Gastrocnemius medialis (tissue), 4 donors: ENCODE results near the gene SLK. TPM values are rescaled to one million over a fixed set of nuclear protein-coding genes. Genes with fewer than 3 reads are reported as not detected.

ENCODE experiments used
- ATAC-seq, 2 donors: fragments of 150-250 bp; one replicate each; pipeline ENCODE4 v1.9.1; 2016
- DNase-seq, 2 donors: peaks; one replicate each; pipeline ENCODE4 v3.0.0-alpha.2; 2019
- H3K27ac ChIP-seq, 4 donors: fragments of 200-600 bp; sonication (generic); 1 replicate in 1 of 4; 2 replicates in 3 of 4; pipeline ENCODE4 v1.5.1; 2016 to 2018; ENCODE audit warnings: mild to moderate bottlenecking in 2 of 4, moderate library complexity in 1 of 4
- H3K27me3 ChIP-seq, 3 donors: fragments of 200-600 bp; sonication (generic) in 2 of 3; 1 replicate in 1 of 3; 2 replicates in 2 of 3; pipeline versions ENCODE4 v1.5.1 to v1.6.0; 2016 to 2019; ENCODE audit warnings: mild to moderate bottlenecking in 1 of 3, moderate library complexity in 1 of 3
- H3K36me3 ChIP-seq, 2 donors: fragments of 200-600 bp; sonication (generic) in 1 of 2; one replicate each; pipeline ENCODE4 v1.5.1; 2017 to 2018
- H3K4me1 ChIP-seq, 2 donors: fragments of 200-600 bp; sonication (generic) in 1 of 2; one replicate each; pipeline ENCODE4 v1.5.1; 2016 to 2017; ENCODE audit warnings: mild to moderate bottlenecking in 2 of 2
- H3K4me3 ChIP-seq, 4 donors: fragments of 200-600 bp; sonication (generic) in 3 of 4; 1 replicate in 1 of 4; 2 replicates in 3 of 4; pipeline ENCODE4 v1.5.1; 2016 to 2019; ENCODE audit warnings: mild to moderate bottlenecking in 2 of 4
- H3K9me3 ChIP-seq, 3 donors: fragments of 200-600 bp; sonication (generic) in 2 of 3; 1 replicate in 1 of 3; 2 replicates in 2 of 3; pipeline ENCODE4 v1.5.1; 2016 to 2019
- POLR2A ChIP-seq, 2 donors: fragments of 450-650 bp; IDR thresholded peaks; one replicate each; pipeline ENCODE4 v1.6.1; 2017; ENCODE audit warnings: antibody characterized with exemption in 2 of 2, mild to moderate bottlenecking in 2 of 2, moderate library complexity in 2 of 2
- in situ Hi-C, 4 donors: fragments of 200-750 bp; cut with MboI; loops; one replicate each; pipeline versions ENCODE4 v1.15.0 to v1.8.0; 2017; ENCODE audit warnings: low sequenced_read_pairs in 4 of 4
- intact Hi-C: fragments of 100-400 bp; cut with DNase I; formaldehyde crosslinking; loops from one replicate; pipeline ENCODE4 v1.15.1; 2023; ENCODE audit warnings: low total_unique reads
- total RNA-seq, 4 donors: library from RNA; depleted of rRNA; stranded (reverse); fragments of >200 nt; gene quantifications; one replicate each; pipeline versions ENCODE4 v1.1.0 to v1.2.3, GENCODE V29; 2016
- TF ChIP-seq, protein P1 (sequence below), 5 experiments: fragments of 450-650 bp in 3 of 5; fragments of 200-600 bp in 2 of 5; sonication (generic) in 2 of 5; IDR thresholded peaks in 4 of 5; conservative IDR thresholded peaks in 1 of 5; 1 replicate in 4 of 5; 2 replicates in 1 of 5; pipeline ENCODE4 v1.5.1; 2016 to 2019; ENCODE audit warnings: antibody characterized with exemption in 5 of 5, mild to moderate bottlenecking in 3 of 5, moderate library complexity in 3 of 5

The SLK gene
- total RNA-seq, 4 donors from 2014 or later = 43.3 to 53.3 (median 49.8) TPM

DNA sequence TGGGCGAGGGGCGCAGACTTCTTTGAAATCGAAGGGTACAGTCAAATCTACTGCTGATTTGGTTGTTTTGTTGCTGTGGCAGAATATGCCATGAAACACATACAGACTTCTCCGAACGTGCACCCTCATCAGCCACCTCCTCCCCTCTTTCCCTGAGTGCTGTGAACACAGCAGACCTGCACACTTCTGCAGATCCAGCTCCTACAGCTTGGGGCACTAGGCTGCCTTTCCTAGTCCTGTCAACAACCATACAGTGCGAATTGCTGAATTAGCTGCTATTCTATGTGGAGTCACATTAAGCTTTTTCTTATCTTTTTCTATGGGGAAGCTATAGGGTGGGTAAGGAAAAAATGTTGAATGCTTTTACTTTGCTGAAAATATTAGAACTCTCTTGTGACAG is 61.2 kb downstream of the SLK start:
- Histone ChIP-seq H3K27ac (no peak overlapping the region), H3K4me3 (no peak overlapping the region), H3K4me1 (peaks cover 0 to 11% of the 10 kb centered on the region in 2 donors), H3K27me3 (no peaks in the 10 kb centered on the region), H3K9me3 (no peaks in the 10 kb centered on the region), H3K36me3 (peaks cover 0 to 41% of the 10 kb centered on the region in 2 donors)
- no peak for DNase-seq
- no peak for TF ChIP-seq POLR2A (IDR thresholded peaks at IDR 0.05)
- TF ChIP-seq, protein P1, sequence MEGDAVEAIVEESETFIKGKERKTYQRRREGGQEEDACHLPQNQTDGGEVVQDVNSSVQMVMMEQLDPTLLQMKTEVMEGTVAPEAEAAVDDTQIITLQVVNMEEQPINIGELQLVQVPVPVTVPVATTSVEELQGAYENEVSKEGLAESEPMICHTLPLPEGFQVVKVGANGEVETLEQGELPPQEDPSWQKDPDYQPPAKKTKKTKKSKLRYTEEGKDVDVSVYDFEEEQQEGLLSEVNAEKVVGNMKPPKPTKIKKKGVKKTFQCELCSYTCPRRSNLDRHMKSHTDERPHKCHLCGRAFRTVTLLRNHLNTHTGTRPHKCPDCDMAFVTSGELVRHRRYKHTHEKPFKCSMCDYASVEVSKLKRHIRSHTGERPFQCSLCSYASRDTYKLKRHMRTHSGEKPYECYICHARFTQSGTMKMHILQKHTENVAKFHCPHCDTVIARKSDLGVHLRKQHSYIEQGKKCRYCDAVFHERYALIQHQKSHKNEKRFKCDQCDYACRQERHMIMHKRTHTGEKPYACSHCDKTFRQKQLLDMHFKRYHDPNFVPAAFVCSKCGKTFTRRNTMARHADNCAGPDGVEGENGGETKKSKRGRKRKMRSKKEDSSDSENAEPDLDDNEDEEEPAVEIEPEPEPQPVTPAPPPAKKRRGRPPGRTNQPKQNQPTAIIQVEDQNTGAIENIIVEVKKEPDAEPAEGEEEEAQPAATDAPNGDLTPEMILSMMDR (IDR thresholded peaks at IDR 0.05 in 4 of 5, conservative IDR thresholded peaks at IDR 0.05 in 1 of 5) = peak in 2 of 5 experiments; percentile 21 to 25
- intact Hi-C loops = loop anchor here (5.0 to 10.0 kb wide), 2 partner anchors 133 to 224 kb away; partner anchors contain the start of gene GSTO1
- in situ Hi-C loops = loop anchor here in 2 of 4 donors (25.0 kb wide), 1 partner anchor 184 kb away; no protein-coding TSS in a partner anchor
- peak in 1 of 2 donors; percentile 60 for ATAC-seq

DNA sequence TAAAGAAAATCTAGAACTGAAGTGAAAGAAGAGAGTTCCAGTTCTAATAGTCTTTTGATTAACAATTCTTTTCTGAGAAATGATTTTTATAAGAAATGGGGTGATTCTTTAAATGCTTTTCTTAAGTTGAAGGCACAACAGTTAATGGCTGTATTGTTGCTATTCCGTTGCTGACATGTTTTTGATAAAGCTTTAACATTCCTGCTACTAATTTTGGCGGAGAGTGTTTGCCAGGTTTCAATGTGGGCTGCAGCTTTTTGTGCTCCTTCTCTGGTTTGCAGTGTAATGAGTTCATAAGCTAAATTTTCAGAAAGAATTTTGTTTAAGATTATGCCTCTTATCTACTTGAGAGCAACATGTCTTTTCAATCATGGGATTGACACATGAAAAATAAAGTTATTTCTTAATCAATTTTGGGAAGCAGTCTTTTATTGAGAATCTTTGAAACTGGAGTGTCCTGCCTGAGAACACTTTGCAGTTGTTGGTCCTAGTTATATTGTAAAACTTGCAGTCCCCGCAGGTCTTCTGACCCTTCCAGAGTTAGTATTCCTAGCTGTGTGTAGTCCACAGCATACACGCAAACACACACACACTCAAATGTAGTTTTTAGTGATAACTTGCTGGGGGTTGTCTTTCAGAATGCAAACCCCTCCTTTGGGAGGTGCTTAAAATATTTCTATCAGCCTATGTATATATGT is 62.0 kb downstream of the SLK start:
- TF ChIP-seq, protein P1 (IDR thresholded peaks at IDR 0.05 in 4 of 5, conservative IDR thresholded peaks at IDR 0.05 in 1 of 5) = no peak
- no peak for TF ChIP-seq POLR2A (IDR thresholded peaks at IDR 0.05)
- no peak for DNase-seq
- intact Hi-C loops = loop anchor here (5.0 to 10.0 kb wide), 2 partner anchors 134 to 223 kb away; partner anchors contain the start of gene GSTO1
- Histone ChIP-seq H3K4me1 (peaks cover 0 to 11% of the 10 kb centered on the region in 2 donors), H3K27ac (peak overlapping the region in 2 of 4 donors; percentile 4 to 39), H3K4me3 (no peak overlapping the region), H3K9me3 (no peaks in the 10 kb centered on the region), H3K36me3 (peaks cover 0 to 33% of the 10 kb centered on the region in 2 donors), H3K27me3 (no peaks in the 10 kb centered on the region)
- ATAC-seq = no peak
- in situ Hi-C loops = loop anchor here in 2 of 4 donors (25.0 kb wide), 1 partner anchor 183 kb away; no protein-coding TSS in a partner anchor

DNA sequence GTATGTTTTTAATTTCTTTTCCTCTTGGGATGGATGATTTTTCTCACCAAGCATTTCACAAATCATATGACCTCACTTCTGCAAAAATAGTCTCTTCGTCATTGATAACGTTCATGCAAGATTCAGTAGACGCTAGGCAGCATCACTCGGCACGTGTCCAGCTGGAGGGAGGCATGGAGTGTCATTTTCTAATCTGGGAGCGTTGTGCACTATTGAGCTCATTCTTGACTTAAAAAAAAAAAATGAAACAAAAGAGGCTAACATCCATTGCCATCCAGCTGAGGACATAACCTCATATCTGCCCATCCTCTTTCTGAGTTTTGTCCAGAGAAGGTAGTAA is 62.6 kb downstream of the SLK start:
- H3K27me3 ChIP-seq = no peaks in the 10 kb centered on the region
- intact Hi-C loops = loop anchor here (5.0 to 10.0 kb wide), 2 partner anchors 135 to 223 kb away; partner anchors contain the start of gene GSTO1
- in situ Hi-C loops = loop anchor here in 2 of 4 donors (25.0 kb wide), 1 partner anchor 183 kb away; no protein-coding TSS in a partner anchor
- H3K9me3 ChIP-seq = no peaks in the 10 kb centered on the region
- H3K4me1 ChIP-seq = peaks cover 0 to 11% of the 10 kb centered on the region in 2 donors
- TF ChIP-seq POLR2A (IDR thresholded peaks at IDR 0.05) = no peak
- TF ChIP-seq, protein P1 (IDR thresholded peaks at IDR 0.05 in 4 of 5, conservative IDR thresholded peaks at IDR 0.05 in 1 of 5) = no peak
- ATAC-seq (peak; percentile 63 to 72), DNase-seq (peak in 1 of 2 donors; percentile 53)
- peaks cover 0 to 30% of the 10 kb centered on the region in 2 donors for H3K36me3 ChIP-seq
- H3K4me3 ChIP-seq = no peak overlapping the region
- H3K27ac ChIP-seq = peak overlapping the region in 1 of 4 donors; percentile 39

DNA sequence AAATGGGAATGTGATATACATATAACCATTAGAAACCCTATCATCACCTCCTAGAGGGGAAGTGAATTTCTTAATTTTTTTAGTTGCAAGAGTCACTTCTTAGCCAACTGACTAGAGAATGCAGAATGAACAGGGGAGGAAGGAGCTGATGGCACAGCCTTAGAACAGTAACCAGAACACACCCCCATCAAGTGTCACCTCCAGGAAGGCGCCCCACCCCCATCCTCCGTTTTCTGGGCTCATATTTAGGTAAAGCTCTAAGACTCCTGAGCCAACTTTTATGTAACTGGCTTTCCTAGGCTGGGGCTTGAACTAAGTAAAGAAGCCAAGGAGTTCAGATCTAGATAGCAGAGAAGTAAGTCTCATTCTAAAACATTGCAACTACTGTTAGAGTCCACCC is 64.7 kb downstream of the SLK start:
- no peak overlapping the region for H3K4me3 ChIP-seq
- H3K9me3 ChIP-seq = no peaks in the 10 kb centered on the region
- peaks cover 0 to 12% of the 10 kb centered on the region in 2 donors for H3K36me3 ChIP-seq
- in situ Hi-C loops = loop anchor here in 2 of 4 donors (25.0 kb wide), 1 partner anchor 181 kb away; no protein-coding TSS in a partner anchor
- intact Hi-C loops = no loop called here
- H3K27me3 ChIP-seq = no peaks in the 10 kb centered on the region
- ATAC-seq (no peak), DNase-seq (no peak)
- H3K4me1 ChIP-seq = peaks cover 0 to 11% of the 10 kb centered on the region in 2 donors
- H3K27ac ChIP-seq = no peak overlapping the region
- no peak for TF ChIP-seq POLR2A (IDR thresholded peaks at IDR 0.05)
- TF ChIP-seq, protein P1 (IDR thresholded peaks at IDR 0.05 in 4 of 5, conservative IDR thresholded peaks at IDR 0.05 in 1 of 5) = no peak
